Measurements from ENCODE around the gene DDX21. TPM values are rescaled to one million over a fixed set of nuclear protein-coding genes. Genes with fewer than 3 reads are reported as not detected.

Gene DDX21
- total and polyA plus RNA-seq, 9 of the 15 experiments (the other 6 are each of a cell fraction or from before 2014, with no cell fraction given): 143 to 365 (median 281) TPM

- TF ChIP-seq, protein P1, sequence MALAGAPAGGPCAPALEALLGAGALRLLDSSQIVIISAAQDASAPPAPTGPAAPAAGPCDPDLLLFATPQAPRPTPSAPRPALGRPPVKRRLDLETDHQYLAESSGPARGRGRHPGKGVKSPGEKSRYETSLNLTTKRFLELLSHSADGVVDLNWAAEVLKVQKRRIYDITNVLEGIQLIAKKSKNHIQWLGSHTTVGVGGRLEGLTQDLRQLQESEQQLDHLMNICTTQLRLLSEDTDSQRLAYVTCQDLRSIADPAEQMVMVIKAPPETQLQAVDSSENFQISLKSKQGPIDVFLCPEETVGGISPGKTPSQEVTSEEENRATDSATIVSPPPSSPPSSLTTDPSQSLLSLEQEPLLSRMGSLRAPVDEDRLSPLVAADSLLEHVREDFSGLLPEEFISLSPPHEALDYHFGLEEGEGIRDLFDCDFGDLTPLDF (CRISPR knock-in tag; IDR thresholded peaks at IDR 0.05): peak; percentile 76; the same call in 1 of the 2 replicates
- TF ChIP-seq, protein P2, sequence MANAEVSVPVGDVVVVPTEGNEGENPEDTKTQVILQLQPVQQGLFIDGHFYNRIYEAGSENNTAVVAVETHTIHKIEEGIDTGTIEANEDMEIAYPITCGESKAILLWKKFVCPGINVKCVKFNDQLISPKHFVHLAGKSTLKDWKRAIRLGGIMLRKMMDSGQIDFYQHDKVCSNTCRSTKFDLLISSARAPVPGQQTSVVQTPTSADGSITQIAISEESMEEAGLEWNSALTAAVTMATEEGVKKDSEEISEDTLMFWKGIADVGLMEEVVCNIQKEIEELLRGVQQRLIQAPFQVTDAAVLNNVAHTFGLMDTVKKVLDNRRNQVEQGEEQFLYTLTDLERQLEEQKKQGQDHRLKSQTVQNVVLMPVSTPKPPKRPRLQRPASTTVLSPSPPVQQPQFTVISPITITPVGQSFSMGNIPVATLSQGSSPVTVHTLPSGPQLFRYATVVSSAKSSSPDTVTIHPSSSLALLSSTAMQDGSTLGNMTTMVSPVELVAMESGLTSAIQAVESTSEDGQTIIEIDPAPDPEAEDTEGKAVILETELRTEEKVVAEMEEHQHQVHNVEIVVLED (CRISPR knock-in tag; IDR thresholded peaks at IDR 0.05): no peak
- peak; percentile 77 for TF ChIP-seq CREB3L1 (IDR thresholded peaks at IDR 0.05; ENCODE audit: borderline replicate concordance, low read depth)
- TF ChIP-seq, protein P3, sequence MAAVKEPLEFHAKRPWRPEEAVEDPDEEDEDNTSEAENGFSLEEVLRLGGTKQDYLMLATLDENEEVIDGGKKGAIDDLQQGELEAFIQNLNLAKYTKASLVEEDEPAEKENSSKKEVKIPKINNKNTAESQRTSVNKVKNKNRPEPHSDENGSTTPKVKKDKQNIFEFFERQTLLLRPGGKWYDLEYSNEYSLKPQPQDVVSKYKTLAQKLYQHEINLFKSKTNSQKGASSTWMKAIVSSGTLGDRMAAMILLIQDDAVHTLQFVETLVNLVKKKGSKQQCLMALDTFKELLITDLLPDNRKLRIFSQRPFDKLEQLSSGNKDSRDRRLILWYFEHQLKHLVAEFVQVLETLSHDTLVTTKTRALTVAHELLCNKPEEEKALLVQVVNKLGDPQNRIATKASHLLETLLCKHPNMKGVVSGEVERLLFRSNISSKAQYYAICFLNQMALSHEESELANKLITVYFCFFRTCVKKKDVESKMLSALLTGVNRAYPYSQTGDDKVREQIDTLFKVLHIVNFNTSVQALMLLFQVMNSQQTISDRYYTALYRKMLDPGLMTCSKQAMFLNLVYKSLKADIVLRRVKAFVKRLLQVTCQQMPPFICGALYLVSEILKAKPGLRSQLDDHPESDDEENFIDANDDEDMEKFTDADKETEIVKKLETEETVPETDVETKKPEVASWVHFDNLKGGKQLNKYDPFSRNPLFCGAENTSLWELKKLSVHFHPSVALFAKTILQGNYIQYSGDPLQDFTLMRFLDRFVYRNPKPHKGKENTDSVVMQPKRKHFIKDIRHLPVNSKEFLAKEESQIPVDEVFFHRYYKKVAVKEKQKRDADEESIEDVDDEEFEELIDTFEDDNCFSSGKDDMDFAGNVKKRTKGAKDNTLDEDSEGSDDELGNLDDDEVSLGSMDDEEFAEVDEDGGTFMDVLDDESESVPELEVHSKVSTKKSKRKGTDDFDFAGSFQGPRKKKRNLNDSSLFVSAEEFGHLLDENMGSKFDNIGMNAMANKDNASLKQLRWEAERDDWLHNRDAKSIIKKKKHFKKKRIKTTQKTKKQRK (IDR thresholded peaks at IDR 0.05; ENCODE audit: borderline replicate concordance, low read depth, low read length): no peak
- peak; percentile 47 for TF ChIP-seq SOX6 (IDR thresholded peaks at IDR 0.05)
- peak; percentile 73 for TF ChIP-seq HMGN3 (IDR thresholded peaks at IDR 0.05; ENCODE audit: borderline replicate concordance, extremely low read depth, insufficient read length, low read depth, low read length)
- peak; percentile 99 for TF ChIP-seq MYC (IDR thresholded peaks at IDR 0.05; ENCODE audit: low read depth, low read length)
- peak; percentile 95 for TF ChIP-seq MYC (CRISPR knock-in tag; IDR thresholded peaks at IDR 0.05; ENCODE audit: borderline replicate concordance, low read depth)
- no peak; a peak in 1 of 4 replicates for TF ChIP-seq SIX5 (IDR thresholded peaks at IDR 0.05; ENCODE audit: borderline replicate concordance in 1 of 2, insufficient read depth in 1 of 2, low read depth in 1 of 2, low read length in 2 of 2)
- 0 out of 2 replicates have a peak, but pooled peaks have one; percentile 60 for TF ChIP-seq SMARCA4 (IDR thresholded peaks at IDR 0.05)
- TF ChIP-seq ZNF583 (CRISPR knock-in tag; IDR thresholded peaks at IDR 0.05): no peak
- peak; percentile 18; the same call in 1 of the 2 replicates for TF ChIP-seq DPF2 (IDR thresholded peaks at IDR 0.05)
- peak; percentile 72 for TF ChIP-seq HCFC1 (IDR thresholded peaks at IDR 0.05; ENCODE audit: low read depth, low read length)
- TF ChIP-seq ZNF124 (CRISPR knock-in tag; IDR thresholded peaks at IDR 0.05): no peak
- peak; percentile 98 for TF ChIP-seq ELF2 (CRISPR knock-in tag; IDR thresholded peaks at IDR 0.05)
- TF ChIP-seq ZNF134 (CRISPR knock-in tag; conservative IDR thresholded peaks at IDR 0.05): no peak
- TF ChIP-seq E2F4 (CRISPR knock-in tag; IDR thresholded peaks at IDR 0.05; ENCODE audit: low read depth): no peak; the same call in 1 of the 2 replicates
- no peak for TF ChIP-seq DMBX1 (CRISPR knock-in tag; IDR thresholded peaks at IDR 0.05; ENCODE audit: borderline replicate concordance)
- TF ChIP-seq HDAC2 (IDR thresholded peaks at IDR 0.05): peak; percentile 99
- no peak for TF ChIP-seq STAT5A (IDR thresholded peaks at IDR 0.05; ENCODE audit: borderline replicate concordance, low read length)
These were observed at the start of gene DDX21 (continued) for GRCh38 chr10:68955832-68956532.

All from K562 (cell line).